ENCODE data around the gene POU2F1. TPM values are rescaled to one million over a fixed set of nuclear protein-coding genes. Genes with fewer than 3 reads are reported as not detected.

The POU2F1 gene
- polyA plus RNA-seq, 1 donor (not counting 4 experiments of a cell fraction or from before 2014, with no cell fraction given), result 3.2 TPM

DNA sequence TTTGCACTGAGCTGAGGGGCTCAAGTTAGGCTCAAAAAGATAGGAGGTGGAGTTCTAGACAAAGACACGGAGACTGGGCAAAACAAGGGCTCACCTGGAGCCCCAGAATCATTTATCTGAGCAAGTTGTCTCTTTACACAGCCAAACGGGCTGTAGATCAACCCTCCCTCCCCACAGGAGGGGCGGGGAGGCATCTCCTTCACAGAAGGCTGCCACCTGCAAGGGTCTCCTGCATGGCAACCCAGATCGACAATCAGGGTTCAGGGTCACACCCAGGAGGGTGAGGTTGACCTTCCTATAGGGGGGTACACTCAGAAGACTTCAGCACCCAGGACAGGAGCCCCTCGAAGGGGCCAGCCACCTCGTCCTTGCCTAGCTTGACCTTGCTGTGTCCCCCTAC, 213.6 kb downstream of the POU2F1 start:
- no peak overlapping the region for H3K4me2 ChIP-seq (ENCODE audit: control insufficient read depth, extremely low read depth, insufficient read depth, low read depth, low read length)
- DNase-seq (ENCODE audit: low read depth, low spot score) (no peak), FAIRE-seq (no peak)
- H3K9me3 ChIP-seq (ENCODE audit: control insufficient read depth, low read depth, low read length), result no peaks in the 10 kb centered on the region
- no peaks in the 10 kb centered on the region for H3K9me1 ChIP-seq (ENCODE audit: control insufficient read depth, extremely low read depth, insufficient read depth, low read length)
- no peak overlapping the region for H2AFZ ChIP-seq (ENCODE audit: control insufficient read depth, low read length)
- no peaks in the 10 kb centered on the region for H3K4me1 ChIP-seq (ENCODE audit: control insufficient read depth, extremely low read depth, insufficient read depth, low read length)
- dilution Hi-C loops (cut with MboI; ENCODE audit: extremely low pct_ligation_motif_present, low sequenced_read_pairs), result no loop called here
- peaks cover 14% of the 10 kb centered on the region for H3K27me3 ChIP-seq (ENCODE audit: control insufficient read depth, extremely low read depth, insufficient read depth, low read length)
- H3K9ac ChIP-seq (ENCODE audit: control insufficient read depth, extremely low read depth, insufficient read depth, low read length), result no peak overlapping the region
- TF ChIP-seq, protein P1, sequence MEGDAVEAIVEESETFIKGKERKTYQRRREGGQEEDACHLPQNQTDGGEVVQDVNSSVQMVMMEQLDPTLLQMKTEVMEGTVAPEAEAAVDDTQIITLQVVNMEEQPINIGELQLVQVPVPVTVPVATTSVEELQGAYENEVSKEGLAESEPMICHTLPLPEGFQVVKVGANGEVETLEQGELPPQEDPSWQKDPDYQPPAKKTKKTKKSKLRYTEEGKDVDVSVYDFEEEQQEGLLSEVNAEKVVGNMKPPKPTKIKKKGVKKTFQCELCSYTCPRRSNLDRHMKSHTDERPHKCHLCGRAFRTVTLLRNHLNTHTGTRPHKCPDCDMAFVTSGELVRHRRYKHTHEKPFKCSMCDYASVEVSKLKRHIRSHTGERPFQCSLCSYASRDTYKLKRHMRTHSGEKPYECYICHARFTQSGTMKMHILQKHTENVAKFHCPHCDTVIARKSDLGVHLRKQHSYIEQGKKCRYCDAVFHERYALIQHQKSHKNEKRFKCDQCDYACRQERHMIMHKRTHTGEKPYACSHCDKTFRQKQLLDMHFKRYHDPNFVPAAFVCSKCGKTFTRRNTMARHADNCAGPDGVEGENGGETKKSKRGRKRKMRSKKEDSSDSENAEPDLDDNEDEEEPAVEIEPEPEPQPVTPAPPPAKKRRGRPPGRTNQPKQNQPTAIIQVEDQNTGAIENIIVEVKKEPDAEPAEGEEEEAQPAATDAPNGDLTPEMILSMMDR (optimal IDR thresholded peaks at IDR 0.05 in 1 of 3, IDR thresholded peaks at IDR 0.05 in 1 of 3, conservative IDR thresholded peaks at IDR 0.05 in 1 of 3; ENCODE audit: extremely low read depth in 1 of 3, insufficient read depth in 2 of 3, low read length in 3 of 3), result no peak
- TF ChIP-seq EZH2 (IDR thresholded peaks at IDR 0.05; ENCODE audit: low read length), result no peak
- no peaks in the 10 kb centered on the region for H3K79me2 ChIP-seq (ENCODE audit: control insufficient read depth, insufficient read depth, low read length)
- no peak overlapping the region for H3K27ac ChIP-seq (ENCODE audit: control insufficient read depth, insufficient read depth, low read length)
- H3K36me3 ChIP-seq (ENCODE audit: control insufficient read depth in 2 of 2, extremely low read depth in 1 of 2, insufficient read depth in 2 of 2, low read length in 2 of 2), result no peaks in the 10 kb centered on the region
- H3K4me3 ChIP-seq (ENCODE audit: control insufficient read depth in 2 of 3, extremely low read depth in 1 of 3, insufficient read depth in 2 of 3, low read depth in 1 of 3, low read length in 3 of 3), result no peak overlapping the region
- H4K20me1 ChIP-seq (ENCODE audit: control insufficient read depth, extremely low read depth, insufficient read depth, low read length), result no peaks in the 10 kb centered on the region

DNA sequence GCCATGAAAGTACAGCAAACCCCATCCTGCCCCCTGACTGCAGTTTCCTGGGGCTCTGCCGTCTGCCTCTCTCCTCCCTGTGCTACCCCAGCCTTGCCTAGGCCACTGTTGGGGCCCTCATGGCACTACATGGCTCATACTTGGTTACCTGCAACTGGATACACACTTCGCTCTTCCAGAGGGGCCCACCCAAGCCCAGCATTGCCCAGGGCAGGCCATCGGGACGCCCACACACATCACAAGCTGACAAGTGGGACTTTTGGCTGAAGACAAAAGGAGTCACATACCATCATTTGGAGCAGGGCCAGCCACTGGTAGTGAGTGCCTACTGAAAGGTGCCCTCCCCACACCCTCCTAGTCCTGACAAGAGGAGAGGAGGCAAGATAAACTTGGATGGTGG, 214.8 kb downstream of the POU2F1 start:
- FAIRE-seq (no peak), DNase-seq (ENCODE audit: low read depth, low spot score) (no peak)
- Histone ChIP-seq H3K27ac (ENCODE audit: control insufficient read depth, insufficient read depth, low read length) (no peak overlapping the region), H3K4me2 (ENCODE audit: control insufficient read depth, extremely low read depth, insufficient read depth, low read depth, low read length) (no peak overlapping the region), H4K20me1 (ENCODE audit: control insufficient read depth, extremely low read depth, insufficient read depth, low read length) (no peaks in the 10 kb centered on the region), H2AFZ (ENCODE audit: control insufficient read depth, low read length) (no peak overlapping the region), H3K36me3 (ENCODE audit: control insufficient read depth in 2 of 2, extremely low read depth in 1 of 2, insufficient read depth in 2 of 2, low read length in 2 of 2) (no peaks in the 10 kb centered on the region), H3K79me2 (ENCODE audit: control insufficient read depth, insufficient read depth, low read length) (no peaks in the 10 kb centered on the region), H3K4me3 (ENCODE audit: control insufficient read depth in 2 of 3, extremely low read depth in 1 of 3, insufficient read depth in 2 of 3, low read depth in 1 of 3, low read length in 3 of 3) (no peak overlapping the region), H3K9me3 (ENCODE audit: control insufficient read depth, low read depth, low read length) (no peaks in the 10 kb centered on the region), H3K9me1 (ENCODE audit: control insufficient read depth, extremely low read depth, insufficient read depth, low read length) (no peaks in the 10 kb centered on the region), H3K27me3 (ENCODE audit: control insufficient read depth, extremely low read depth, insufficient read depth, low read length) (peaks cover 19% of the 10 kb centered on the region), H3K4me1 (ENCODE audit: control insufficient read depth, extremely low read depth, insufficient read depth, low read length) (no peaks in the 10 kb centered on the region), H3K9ac (ENCODE audit: control insufficient read depth, extremely low read depth, insufficient read depth, low read length) (no peak overlapping the region)
- TF ChIP-seq EZH2 (IDR thresholded peaks at IDR 0.05; ENCODE audit: low read length), result no peak
- TF ChIP-seq, protein P1 (optimal IDR thresholded peaks at IDR 0.05 in 1 of 3, IDR thresholded peaks at IDR 0.05 in 1 of 3, conservative IDR thresholded peaks at IDR 0.05 in 1 of 3; ENCODE audit: extremely low read depth in 1 of 3, insufficient read depth in 2 of 3, low read length in 3 of 3), result no peak
- dilution Hi-C loops (cut with MboI; ENCODE audit: extremely low pct_ligation_motif_present, low sequenced_read_pairs), result no loop called here
